ENCODE measurements around the gene APOBEC3F. TPM values are rescaled to one million over a fixed set of nuclear protein-coding genes. Genes with fewer than 3 reads are reported as not detected.

The APOBEC3F gene
- total RNA-seq, 2 donors from 2014 or later, result 16.2 to 24.2 TPM

- Histone ChIP-seq H3K9me3 (ENCODE audit: control insufficient read depth, low read length) (no peaks in the 10 kb centered on the region), H3K27me3 (ENCODE audit: control insufficient read depth, insufficient read depth, low read length, poor library complexity, severe bottlenecking) (no peaks in the 10 kb centered on the region), H3K9ac (ENCODE audit: extremely low read depth, low read length, poor library complexity, severe bottlenecking) (no peak overlapping the region), H3K36me3 (ENCODE audit: control insufficient read depth, insufficient read depth, low read length) (no peaks in the 10 kb centered on the region), H3K4me3 (ENCODE audit: low read length) (no peak overlapping the region), H3K4me1 (ENCODE audit: control insufficient read depth, insufficient read depth, low read length) (peaks cover 10% of the 10 kb centered on the region), H3K27ac (ENCODE audit: low read depth, low read length) (no peak overlapping the region)
- DNase-seq, result no peak
- Mint-ChIP-seq H3K36me3 (ENCODE audit: low read depth) (peaks cover under 1% of the 10 kb centered on the region), H3K4me1 (peaks cover 15% of the 10 kb centered on the region), H3K4me3 (no peak overlapping the region), H3K27ac (no peak overlapping the region), H3K9me3 (no peaks in the 10 kb centered on the region), H3K27me3 (ENCODE audit: insufficient read depth) (peaks cover 4% of the 10 kb centered on the region)
- WGBS, 2 experiments (ENCODE audit: insufficient coverage in 1 of 2, insufficient read length in 1 of 2), result 90 to 95% methylated on average over 16 to 23 of the region's 23 CpGs
- TF ChIP-seq CTCF (conservative IDR thresholded peaks at IDR 0.05), result no peak
These were observed 50.7 kb downstream of the APOBEC3F start for GRCh38 chr22:39091126-39092081.

- no peak overlapping the region for H3K27ac ChIP-seq (ENCODE audit: low read depth, low read length)
- H3K4me3 Mint-ChIP-seq, result no peak overlapping the region
These were observed 51.6 kb downstream of the APOBEC3F start for GRCh38 chr22:39092111-39092862.

More at GRCh38 chr22:39092111-39092862, 51.6 kb downstream of the APOBEC3F start:
- WGBS, 2 experiments (ENCODE audit: insufficient coverage in 1 of 2, insufficient read length in 1 of 2), result 82 to 87% methylated on average over 8 of the region's 8 CpGs
- H3K27me3 Mint-ChIP-seq (ENCODE audit: insufficient read depth), result peaks cover 4% of the 10 kb centered on the region
- H3K36me3 Mint-ChIP-seq (ENCODE audit: low read depth), result no peaks in the 10 kb centered on the region
- Histone ChIP-seq H3K36me3 (ENCODE audit: control insufficient read depth, insufficient read depth, low read length) (no peaks in the 10 kb centered on the region), H3K4me3 (ENCODE audit: low read length) (no peak overlapping the region), H3K9me3 (ENCODE audit: control insufficient read depth, low read length) (no peaks in the 10 kb centered on the region), H3K27me3 (ENCODE audit: control insufficient read depth, insufficient read depth, low read length, poor library complexity, severe bottlenecking) (no peaks in the 10 kb centered on the region), H3K4me1 (ENCODE audit: control insufficient read depth, insufficient read depth, low read length) (peaks cover 10% of the 10 kb centered on the region), H3K9ac (ENCODE audit: extremely low read depth, low read length, poor library complexity, severe bottlenecking) (no peak overlapping the region)
- H3K27ac Mint-ChIP-seq, result no peak overlapping the region
- peaks cover 15% of the 10 kb centered on the region for H3K4me1 Mint-ChIP-seq
- DNase-seq, result no peak
- no peaks in the 10 kb centered on the region for H3K9me3 Mint-ChIP-seq
- no peak for TF ChIP-seq CTCF (conservative IDR thresholded peaks at IDR 0.05)

Data from endodermal cell (in vitro differentiated cells).